Measurements from ENCODE around the gene ERAP2. TPM values are rescaled to one million over a fixed set of nuclear protein-coding genes. Genes with fewer than 3 reads are reported as not detected.

ERAP2 gene
- total and polyA plus RNA-seq, 10 of the 15 experiments (the other 5 are each of a cell fraction or from before 2014, with no cell fraction given): 4.0 to 28.7 (median 11.7) TPM

DNA sequence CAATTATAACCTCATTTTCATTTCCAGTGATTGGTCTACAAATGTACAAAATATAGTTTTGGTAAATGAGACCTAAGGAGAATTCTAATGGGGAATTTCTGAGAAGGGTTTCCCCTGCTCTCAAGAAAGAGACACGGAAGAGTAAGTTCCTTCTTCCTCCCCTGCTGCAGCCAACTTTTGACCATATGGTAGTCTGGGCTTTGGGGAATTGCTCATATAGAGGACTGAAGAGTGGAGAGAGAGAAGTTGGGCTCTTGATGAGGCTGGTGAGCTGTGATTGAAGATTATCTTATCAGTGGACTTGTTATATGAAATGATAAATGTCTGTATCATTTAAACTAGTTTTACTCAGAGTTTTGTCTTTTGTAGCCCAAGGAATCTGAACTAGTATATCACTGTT, 55.3 kb downstream of the ERAP2 start (continued):
- TF ChIP-seq CREM (IDR thresholded peaks at IDR 0.05; ENCODE audit: low read depth): 0 out of 2 replicates have a peak, but pooled peaks have one; percentile 43
- TF ChIP-seq ESRRA (IDR thresholded peaks at IDR 0.05; ENCODE audit: low read length): no peak
- TF ChIP-seq, protein P1, sequence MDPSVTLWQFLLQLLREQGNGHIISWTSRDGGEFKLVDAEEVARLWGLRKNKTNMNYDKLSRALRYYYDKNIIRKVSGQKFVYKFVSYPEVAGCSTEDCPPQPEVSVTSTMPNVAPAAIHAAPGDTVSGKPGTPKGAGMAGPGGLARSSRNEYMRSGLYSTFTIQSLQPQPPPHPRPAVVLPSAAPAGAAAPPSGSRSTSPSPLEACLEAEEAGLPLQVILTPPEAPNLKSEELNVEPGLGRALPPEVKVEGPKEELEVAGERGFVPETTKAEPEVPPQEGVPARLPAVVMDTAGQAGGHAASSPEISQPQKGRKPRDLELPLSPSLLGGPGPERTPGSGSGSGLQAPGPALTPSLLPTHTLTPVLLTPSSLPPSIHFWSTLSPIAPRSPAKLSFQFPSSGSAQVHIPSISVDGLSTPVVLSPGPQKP (IDR thresholded peaks at IDR 0.05; ENCODE audit: low read depth, low read length): no peak
- TF ChIP-seq NRF1 (conservative IDR thresholded peaks at IDR 0.05; ENCODE audit: low read depth, low read length): no peak
- no peak for TF ChIP-seq NBN (IDR thresholded peaks at IDR 0.05)
- no peak for TF ChIP-seq NFIC (IDR thresholded peaks at IDR 0.05; ENCODE audit: low read depth, low read length)
- TF ChIP-seq ZSCAN29 (IDR thresholded peaks at IDR 0.05): no peak
- TF ChIP-seq, protein P2, sequence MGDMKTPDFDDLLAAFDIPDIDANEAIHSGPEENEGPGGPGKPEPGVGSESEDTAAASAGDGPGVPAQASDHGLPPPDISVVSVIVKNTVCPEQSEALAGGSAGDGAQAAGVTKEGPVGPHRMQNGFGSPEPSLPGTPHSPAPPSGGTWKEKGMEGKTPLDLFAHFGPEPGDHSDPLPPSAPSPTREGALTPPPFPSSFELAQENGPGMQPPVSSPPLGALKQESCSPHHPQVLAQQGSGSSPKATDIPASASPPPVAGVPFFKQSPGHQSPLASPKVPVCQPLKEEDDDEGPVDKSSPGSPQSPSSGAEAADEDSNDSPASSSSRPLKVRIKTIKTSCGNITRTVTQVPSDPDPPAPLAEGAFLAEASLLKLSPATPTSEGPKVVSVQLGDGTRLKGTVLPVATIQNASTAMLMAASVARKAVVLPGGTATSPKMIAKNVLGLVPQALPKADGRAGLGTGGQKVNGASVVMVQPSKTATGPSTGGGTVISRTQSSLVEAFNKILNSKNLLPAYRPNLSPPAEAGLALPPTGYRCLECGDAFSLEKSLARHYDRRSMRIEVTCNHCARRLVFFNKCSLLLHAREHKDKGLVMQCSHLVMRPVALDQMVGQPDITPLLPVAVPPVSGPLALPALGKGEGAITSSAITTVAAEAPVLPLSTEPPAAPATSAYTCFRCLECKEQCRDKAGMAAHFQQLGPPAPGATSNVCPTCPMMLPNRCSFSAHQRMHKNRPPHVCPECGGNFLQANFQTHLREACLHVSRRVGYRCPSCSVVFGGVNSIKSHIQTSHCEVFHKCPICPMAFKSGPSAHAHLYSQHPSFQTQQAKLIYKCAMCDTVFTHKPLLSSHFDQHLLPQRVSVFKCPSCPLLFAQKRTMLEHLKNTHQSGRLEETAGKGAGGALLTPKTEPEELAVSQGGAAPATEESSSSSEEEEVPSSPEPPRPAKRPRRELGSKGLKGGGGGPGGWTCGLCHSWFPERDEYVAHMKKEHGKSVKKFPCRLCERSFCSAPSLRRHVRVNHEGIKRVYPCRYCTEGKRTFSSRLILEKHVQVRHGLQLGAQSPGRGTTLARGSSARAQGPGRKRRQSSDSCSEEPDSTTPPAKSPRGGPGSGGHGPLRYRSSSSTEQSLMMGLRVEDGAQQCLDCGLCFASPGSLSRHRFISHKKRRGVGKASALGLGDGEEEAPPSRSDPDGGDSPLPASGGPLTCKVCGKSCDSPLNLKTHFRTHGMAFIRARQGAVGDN (IDR thresholded peaks at IDR 0.05): no peak
- no peak for TF ChIP-seq WRNIP1 (IDR thresholded peaks at IDR 0.05; ENCODE audit: borderline replicate concordance, low read depth, low read length)
- TF ChIP-seq EP300 (IDR thresholded peaks at IDR 0.05; ENCODE audit: borderline replicate concordance in 1 of 2, control insufficient read depth in 1 of 2, low read depth in 2 of 2, low read length in 2 of 2): no peak
- TF ChIP-seq CBX5 (IDR thresholded peaks at IDR 0.05; ENCODE audit: low read depth): no peak
- peak; percentile 85 for TF ChIP-seq POLR2AphosphoS5 (IDR thresholded peaks at IDR 0.05; ENCODE audit: low read length)
- TF ChIP-seq RAD51 (IDR thresholded peaks at IDR 0.05): no peak
- TF ChIP-seq ZZZ3 (IDR thresholded peaks at IDR 0.05; ENCODE audit: control insufficient read depth, insufficient read length, low read depth): no peak
- TF ChIP-seq MTA3 (IDR thresholded peaks at IDR 0.05; ENCODE audit: borderline replicate concordance, low read length): no peak
- TF ChIP-seq, protein P3, sequence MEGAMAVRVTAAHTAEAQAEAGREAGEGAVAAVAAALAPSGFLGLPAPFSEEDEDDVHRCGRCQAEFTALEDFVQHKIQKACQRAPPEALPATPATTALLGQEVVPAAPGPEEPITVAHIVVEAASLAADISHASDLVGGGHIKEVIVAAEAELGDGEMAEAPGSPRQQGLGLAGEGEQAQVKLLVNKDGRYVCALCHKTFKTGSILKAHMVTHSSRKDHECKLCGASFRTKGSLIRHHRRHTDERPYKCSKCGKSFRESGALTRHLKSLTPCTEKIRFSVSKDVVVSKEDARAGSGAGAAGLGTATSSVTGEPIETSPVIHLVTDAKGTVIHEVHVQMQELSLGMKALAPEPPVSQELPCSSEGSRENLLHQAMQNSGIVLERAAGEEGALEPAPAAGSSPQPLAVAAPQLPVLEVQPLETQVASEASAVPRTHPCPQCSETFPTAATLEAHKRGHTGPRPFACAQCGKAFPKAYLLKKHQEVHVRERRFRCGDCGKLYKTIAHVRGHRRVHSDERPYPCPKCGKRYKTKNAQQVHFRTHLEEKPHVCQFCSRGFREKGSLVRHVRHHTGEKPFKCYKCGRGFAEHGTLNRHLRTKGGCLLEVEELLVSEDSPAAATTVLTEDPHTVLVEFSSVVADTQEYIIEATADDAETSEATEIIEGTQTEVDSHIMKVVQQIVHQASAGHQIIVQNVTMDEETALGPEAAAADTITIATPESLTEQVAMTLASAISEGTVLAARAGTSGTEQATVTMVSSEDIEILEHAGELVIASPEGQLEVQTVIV (IDR thresholded peaks at IDR 0.05; ENCODE audit: borderline replicate concordance, partially characterized antibody): no peak
- no peak for TF ChIP-seq PML (IDR thresholded peaks at IDR 0.05; ENCODE audit: low read length)
- TF ChIP-seq, protein P4, sequence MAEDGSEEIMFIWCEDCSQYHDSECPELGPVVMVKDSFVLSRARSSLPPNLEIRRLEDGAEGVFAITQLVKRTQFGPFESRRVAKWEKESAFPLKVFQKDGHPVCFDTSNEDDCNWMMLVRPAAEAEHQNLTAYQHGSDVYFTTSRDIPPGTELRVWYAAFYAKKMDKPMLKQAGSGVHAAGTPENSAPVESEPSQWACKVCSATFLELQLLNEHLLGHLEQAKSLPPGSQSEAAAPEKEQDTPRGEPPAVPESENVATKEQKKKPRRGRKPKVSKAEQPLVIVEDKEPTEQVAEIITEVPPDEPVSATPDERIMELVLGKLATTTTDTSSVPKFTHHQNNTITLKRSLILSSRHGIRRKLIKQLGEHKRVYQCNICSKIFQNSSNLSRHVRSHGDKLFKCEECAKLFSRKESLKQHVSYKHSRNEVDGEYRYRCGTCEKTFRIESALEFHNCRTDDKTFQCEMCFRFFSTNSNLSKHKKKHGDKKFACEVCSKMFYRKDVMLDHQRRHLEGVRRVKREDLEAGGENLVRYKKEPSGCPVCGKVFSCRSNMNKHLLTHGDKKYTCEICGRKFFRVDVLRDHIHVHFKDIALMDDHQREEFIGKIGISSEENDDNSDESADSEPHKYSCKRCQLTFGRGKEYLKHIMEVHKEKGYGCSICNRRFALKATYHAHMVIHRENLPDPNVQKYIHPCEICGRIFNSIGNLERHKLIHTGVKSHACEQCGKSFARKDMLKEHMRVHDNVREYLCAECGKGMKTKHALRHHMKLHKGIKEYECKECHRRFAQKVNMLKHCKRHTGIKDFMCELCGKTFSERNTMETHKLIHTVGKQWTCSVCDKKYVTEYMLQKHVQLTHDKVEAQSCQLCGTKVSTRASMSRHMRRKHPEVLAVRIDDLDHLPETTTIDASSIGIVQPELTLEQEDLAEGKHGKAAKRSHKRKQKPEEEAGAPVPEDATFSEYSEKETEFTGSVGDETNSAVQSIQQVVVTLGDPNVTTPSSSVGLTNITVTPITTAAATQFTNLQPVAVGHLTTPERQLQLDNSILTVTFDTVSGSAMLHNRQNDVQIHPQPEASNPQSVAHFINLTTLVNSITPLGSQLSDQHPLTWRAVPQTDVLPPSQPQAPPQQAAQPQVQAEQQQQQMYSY (CRISPR knock-in tag; IDR thresholded peaks at IDR 0.05): no peak

Data from GM12878 (cell line).